ENCODE measurements around the gene CCND3.
"Not testable (repeated sequence)": the region's sequence is repeated elsewhere in the genome, so short reads cannot be mapped to it uniquely, and the experiment has no call there.

Gene CCND3

DNA sequence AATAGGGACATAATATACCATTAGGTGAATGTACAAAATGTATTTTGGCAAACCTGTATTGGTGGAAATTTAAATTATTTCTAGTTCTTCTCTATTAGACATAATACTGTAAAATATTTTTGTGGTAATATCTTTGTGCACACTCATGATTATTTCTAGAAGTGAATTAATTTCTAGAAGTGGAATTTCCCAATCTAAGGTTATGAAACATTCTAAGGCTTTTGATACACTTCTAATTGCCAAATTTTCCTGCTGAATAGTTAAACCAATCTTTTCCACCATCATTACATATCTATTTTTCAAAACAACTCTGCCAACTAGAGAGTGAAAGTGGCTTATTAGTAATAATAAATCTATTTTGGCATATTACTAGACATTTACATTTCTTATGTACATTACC is 1.8 kb upstream of the CCND3 start:
- no peak for DNase-seq

DNA sequence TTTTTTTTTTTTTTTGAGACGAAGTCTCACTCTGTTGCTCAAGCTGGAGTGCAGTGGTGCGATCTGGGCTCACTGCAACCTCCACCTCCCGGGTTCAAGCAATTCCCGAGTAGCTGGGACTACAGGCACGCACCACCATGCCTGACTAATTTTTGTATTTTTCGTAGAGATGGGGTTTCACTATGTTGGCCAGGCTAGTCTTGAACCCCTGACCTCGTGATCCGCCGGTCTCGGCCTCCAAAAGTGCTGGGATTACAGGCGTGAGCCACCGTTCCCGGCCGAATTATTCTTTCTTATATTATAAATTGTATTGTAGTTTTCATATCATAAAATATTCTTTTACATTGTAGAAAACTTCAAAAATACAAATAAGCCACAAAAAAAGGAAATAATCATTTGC is 1.3 kb upstream of the CCND3 start:
- DNase-seq: not testable (repeated sequence)

DNA sequence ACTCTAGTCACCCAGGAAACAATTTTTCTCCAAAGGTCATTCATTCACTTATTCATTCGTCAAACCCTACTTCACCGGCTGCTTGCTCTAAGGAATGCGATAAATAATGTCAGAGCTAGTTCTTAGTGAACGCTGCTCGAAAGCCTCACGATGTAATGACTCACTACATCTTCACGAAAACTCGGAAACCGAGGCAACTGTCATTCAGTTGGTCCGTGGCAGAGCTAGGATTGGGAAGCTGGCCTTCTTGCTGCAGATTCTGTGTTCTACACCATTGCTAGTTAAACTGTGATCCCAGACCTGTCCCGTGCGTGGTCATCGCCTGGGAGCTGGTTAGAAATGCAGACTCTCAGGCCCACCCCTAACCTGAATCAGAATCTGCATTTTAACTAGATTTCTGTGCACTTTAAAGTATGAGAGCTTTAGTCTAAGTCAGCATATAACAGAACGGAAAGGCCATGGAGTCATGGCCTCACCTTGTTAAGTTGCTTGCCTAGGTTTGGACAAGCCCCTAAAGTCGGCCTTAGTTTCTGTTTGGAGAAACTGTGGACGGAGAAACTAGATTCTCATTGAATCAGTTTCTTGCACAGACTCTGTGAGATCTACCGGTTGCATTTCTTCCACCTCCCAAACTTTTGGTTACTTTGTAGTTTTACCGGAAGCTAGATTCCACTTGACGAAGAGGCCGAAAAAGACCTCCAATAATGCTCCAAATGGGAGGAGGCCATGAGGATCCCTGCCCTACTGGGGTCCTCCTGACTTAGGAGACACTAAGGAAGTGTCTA is 651 bp upstream of the CCND3 start:
- DNase-seq: no peak

DNA sequence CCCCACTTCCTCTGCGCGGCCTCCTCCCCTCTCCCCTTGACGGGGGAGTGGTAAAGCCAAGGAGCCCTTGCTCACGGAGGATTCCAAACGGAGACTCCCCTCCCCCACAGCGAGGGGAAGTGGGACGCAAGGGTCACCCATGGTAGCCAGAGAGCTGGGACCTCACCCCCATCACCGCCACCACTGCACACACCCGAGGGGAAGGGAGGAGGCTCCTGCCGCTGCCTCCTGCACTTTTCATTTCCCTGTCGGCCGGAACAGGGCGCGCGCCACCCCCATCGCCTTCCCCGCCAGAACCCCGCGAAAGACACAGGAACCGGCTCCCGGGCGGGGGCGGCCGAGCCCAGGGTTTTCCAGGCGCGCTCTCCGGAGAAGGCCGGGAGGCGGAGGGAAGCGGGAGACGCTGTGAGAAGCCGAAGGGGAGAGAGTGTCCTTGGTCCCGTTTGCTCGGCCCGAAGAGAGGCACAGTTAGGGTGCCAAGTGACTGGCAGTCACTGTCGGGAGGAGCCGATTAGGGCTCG is 789 bp downstream of the CCND3 start:
- no peak for DNase-seq

DNA sequence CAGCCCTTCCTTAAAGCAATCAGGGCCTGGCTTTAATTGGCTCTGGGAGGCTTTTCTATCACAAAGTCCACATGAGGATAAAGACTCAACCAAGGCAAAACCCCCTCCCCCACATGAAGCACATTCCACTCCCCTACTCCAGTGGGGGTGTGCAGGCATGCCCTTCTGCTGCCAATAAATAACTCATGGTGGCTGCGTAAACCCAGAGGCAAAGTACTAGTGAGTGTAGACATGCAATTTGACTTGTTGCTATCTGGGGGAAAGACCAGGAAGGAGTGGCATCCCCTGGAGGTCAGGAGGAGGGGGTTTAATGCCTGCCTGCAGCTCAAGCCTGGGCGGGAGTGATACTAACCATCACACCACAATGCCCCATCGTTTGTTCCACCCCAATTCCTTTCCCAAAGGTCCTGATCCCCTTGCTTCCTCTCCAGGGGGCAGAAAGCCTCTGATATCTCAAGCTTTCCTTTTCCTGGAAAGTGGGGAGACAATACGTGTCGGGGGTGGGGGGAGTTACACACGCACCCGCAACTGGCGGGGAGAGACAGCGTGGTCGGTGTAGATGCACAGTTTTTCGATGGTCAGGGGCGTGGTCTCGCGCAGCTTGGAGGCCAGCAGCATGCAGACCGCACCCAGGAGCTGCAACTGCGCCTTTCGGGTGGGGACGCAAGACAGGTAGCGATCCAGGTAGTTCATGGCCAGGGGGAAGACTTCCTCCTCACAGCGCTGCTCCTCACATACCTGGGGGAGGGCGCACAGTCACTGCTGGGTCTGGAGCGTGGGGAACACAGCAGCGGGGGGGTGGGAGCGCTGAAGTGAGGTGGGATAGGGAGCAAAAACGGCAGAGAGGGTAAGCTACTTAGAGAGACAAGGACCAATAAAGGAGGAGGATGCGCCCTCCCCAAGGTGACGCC is 1.5 kb downstream of the CCND3 start:
- DNase-seq: no peak

DNA sequence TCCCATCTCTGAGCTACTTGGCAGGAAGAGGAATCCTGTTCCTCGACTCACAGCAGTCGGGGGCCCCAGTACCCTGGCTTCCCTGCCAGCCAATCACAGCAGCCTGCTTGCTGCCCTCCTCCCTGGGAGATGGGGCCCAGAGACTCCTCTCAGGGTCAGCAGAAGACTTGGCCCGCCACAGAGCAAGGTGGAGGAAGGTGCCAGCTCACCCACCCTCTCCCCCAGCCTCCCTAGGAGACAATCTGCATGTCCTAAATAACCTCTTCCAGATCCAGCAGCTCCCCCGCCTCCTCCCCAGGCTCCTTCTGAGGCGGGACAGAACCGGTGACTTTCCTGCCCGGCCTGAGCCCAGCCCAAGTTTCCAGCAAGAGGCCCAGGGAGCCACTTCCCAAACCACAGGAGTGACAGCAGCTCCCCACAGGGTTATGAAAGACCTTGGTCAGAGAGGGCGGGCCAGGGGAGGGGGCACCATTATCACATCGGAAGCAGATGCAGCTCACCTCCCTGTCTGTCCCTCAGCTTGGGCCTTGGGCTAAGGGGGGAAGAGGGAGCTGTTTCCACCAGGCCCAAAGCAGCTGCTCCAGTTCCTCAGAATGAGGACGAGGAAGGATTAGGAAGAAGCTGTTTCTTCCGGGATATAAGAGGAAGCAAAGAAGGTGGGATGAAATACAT is 2.3 kb downstream of the CCND3 start:
- no peak for DNase-seq

DNA sequence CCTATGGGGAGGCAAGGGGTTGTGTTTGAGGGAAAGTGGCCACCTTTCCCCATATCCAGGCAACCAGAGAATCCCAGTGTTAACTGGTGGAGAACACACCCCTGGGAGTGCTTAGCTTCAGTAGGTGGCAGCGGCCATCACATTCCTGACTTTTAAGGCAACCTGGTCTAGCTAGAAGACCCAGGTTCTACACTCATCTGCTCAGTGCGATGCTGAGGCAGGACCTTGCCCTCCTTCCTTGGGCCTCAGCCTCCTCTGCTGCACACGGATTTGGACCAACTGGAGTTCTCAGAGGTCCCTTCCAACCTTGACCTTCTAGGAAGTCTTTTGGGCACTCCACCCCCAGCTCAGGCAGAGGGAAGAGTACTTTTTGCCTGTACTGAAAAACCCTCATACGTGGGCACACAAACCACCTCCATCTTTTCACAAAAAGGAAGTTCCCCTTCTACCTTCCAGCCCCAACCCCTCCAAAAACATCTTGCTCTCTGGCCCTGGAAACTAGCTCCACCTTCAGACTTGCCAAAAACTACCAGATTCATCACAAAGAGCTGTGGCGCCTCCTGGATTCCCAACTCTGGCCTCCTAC is 2.9 kb downstream of the CCND3 start:
- no peak for DNase-seq

DNA sequence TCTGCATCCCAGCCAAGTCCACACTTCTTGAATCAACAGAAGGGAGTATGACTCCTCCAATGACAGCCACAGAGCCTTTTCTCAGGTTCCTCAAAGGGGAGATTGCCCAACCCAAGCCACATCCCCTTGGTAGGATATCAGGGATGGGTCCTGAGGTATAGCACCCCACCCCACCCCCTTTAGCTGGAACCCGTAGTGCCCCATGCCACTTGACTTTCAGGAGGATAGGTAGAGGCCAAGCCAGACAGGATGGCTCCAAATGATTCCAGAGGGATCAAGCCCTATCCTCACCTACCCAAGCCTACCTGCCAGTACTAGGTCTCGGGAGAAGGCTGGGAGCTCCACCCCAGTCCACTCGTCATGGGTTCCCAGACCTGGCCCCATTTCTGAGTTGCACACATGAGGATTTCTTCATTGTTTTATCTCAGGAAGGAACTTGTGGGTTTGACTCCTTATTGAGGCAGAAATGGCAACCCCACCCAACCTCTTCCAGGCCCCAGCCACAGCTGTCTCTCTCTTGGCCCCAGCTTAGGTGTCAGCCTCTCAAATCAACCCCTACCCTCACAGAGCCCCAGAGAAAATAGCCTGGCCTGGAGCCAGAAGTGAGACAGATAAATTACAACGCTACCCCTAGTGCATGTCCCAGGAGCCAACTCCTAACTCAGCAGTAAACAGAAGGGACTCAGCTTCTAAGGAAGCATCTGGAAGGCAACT is 3.6 kb downstream of the CCND3 start:
- no peak for DNase-seq

DNA sequence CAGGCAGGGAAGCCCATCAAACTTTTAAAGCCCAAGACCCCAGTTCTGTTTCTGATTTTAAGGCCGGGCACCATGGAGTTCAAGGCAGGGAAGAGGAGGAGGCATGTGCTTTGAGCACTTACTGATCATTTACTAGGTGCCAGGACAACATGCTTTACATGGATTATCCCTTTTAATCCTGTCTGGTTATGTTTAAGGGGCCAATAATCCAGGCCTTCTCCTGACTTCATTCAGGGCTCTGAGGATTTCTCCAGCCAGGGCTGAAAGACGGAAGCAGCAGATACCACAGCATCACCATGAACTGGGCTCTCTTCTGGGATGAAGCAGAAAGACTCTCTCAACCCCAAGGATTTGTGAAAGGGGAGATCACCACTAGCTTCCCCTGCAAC is 4.1 kb downstream of the CCND3 start:
- no peak for DNase-seq

DNA sequence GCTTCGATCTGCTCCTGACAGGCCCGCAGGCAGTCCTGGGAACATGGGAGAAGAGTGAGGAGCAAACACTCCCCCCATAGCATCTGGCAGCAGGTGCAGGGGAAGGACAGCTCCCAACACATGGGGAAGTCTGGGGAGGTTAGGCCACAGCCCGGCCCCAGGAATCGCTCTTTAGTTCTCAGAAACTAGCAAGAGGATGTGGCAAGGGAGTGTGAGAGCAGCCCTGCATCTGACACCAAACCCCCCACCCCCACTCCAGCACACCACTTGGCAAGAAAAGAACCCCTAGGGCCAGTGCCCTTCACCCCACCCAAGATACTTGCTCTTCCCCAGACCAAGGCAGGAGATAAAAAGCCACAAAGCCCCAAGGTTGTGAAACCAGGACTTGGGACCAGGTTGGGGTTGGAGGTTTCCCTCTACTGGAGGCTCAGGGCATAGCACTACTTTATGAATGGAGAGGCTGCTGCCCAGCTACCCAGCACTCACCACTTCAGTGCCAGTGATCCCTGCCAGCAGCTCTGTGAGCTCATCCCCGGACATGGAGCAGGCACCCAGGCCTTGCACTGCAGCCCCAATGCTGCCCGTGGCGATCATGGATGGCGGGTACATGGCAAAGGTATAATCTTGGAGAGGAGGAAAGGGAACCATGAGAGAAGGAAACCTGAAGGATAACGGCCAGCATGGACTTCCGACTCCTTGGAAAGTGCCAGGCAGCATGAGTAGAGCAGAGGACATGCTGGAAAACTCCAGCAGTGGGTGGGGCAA is 5.4 kb downstream of the CCND3 start:
- DNase-seq: peak; percentile 40

DNA sequence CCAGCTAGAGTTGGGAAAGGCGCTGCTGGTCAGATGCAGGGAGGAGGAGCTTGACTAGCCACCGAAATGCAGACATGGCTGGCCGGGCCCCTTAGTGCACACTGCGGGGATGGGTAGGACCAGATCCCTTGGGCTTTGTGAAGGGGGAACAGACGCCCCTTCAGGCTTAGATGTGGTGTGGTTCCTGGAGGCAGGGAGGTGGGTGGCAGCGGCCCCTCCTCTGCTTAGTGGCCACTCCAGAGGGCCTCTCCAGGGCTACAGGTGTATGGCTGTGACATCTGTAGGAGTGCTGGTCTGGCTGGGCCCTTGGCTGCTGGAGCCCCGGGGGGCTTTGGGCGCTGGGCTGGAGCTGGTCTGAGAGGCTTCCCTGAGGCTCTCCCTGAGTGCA is 5.9 kb downstream of the CCND3 start:
- no peak for DNase-seq

DNA sequence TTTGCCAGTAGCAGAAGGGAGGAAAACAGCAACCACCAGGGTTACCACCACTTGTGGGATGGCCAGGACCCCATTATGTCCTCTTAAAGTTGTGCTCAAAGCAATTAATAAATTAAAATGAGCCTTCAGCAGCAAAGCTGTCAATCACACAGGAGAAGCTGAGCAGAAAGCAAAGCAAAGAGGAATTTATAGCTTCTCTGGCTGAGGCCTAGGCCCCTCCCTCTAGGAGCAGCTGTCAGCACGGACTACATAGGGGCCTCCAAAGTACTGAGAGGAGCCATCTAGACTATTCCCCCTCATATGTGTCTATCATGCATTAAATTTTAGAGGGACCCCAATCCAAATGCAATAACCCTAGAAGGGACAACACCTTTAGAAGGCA is 6.4 kb downstream of the CCND3 start:
- no peak for DNase-seq

DNA sequence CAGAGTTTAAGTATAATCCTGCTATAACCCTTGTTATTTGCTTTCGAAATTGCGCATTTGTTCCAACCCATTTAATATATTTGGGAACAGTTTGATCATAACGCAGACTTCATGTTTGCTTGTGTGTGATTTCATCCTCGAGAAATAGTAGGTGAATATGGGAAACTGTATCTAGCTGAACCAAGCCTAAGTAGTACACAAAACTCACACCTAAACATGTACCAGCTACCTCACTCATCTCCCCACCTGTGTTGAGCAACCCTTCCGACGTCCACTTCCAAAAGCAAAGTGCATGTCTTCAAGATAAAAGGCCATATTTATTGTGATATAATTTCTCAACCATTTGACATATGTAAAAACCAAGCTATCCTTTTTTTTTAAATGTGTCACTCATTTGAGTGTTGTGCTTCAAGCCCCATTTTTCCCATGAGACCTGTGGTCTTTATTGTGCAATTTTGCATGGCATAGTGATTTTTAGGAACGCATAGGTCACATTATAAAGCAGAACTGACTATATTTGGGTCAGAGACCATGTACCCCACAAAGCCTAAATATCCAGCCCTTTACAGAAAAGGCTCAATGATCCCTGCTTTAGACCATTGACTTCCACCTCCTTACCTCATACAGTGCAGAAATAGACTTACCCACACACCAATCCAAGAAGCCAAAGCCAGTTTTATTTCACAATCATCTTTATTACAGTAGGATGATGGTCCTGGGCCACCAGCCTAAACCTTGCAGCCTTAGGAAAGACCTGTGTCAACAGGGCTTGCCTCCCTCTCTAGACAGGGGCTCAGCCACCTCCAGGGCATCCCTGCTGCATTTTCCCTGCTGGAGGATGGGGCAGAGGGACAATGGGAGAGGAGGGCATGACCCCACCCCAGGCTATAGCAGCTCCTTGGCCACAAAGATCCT is 7.1 kb downstream of the CCND3 start:
- no peak for DNase-seq

DNA sequence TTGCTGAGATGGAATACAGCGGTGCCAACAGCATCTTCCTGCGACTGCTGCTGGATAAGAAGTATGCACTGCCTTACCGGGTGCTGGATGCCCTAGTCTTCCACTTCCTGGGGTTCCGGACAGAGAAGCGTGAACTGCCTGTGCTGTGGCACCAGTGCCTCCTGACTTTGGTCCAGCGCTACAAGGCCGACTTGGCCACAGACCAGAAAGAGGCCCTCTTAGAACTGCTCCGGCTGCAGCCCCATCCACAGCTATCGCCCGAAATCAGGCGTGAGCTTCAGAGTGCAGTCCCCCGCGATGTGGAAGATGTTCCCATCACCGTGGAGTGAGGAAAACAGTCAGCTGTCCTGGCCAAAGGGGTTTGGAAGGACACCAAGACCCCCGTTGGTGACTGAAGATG is 9.2 kb downstream of the CCND3 start:
- no peak for DNase-seq

DNA sequence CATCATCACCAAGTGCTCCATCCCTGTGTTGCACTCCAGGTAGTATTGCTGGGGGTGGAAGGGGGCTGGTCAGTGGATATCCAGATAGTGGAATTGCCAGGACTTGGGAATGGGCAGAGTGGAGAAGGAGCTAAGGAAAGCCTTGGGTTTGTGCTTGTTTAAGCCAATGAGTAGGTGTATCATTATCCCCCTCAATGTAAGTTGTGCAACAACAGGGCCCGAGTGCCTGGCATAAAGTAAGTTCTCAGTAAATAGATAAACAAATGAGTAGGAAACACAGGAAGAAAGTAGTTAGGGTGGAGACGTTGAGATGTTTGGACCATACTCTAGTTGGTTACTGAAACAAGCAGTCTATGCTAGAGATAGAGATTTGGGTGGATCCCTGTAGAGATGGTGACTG is 9.8 kb downstream of the CCND3 start:
- DNase-seq: no peak

DNA sequence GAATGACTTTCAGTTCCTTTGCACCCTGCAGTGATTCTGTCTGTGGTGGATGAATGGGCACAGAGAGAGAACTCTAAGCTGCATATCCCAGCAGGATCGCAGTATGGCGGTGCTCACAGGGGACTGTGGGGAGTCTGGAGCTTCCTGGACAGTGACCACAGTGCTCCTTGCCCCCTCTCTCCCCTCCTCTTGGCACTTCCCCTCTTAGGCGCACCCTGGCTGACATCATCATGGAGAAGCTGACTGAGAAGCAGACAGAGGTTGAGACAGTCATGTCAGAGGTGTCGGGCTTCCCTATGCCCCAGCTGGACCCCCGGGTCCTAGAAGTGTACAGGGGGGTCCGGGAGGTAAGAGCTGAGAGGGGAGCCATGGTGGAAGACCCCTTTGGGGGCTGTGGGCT is 11.7 kb downstream of the CCND3 start:
- no peak for DNase-seq

DNA sequence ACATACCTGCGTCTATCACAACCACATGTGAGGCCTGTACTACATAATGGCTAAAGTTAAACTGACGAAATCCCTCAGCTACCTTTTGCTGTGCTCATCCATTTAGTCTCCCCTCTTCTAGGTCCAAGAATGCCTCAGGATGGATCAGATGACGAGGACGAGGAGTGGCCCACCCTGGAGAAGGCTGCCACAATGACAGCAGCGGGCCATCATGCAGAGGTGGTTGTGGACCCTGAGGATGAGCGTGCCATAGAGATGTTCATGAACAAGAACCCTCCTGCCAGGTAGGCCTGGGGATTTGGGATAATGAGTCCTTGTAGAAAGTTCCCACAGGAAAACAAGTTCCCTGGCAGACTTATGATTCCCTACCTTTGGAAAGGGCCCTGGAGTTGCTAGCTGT is 14.4 kb downstream of the CCND3 start:
- DNase-seq: no peak

DNA sequence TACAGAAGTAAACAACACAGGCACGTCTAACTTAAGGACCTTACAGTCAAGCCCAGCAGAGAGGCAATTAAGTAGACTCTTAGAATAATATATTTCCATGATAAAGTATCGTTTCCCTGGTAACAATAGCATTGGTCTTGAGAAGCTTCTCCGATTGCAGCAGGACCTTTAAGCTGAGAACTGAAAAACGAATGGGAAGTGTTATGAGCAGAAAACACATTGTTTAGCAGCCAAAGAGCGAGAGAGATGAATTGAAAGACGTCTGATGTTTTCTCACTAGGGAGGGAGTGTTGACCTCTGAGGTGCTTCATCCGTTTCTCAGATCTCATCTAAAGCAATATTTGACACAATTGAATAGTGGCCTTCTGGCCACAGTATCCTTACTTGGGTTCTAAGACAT is 19.5 kb downstream of the CCND3 start:
- DNase-seq: no peak

DNA sequence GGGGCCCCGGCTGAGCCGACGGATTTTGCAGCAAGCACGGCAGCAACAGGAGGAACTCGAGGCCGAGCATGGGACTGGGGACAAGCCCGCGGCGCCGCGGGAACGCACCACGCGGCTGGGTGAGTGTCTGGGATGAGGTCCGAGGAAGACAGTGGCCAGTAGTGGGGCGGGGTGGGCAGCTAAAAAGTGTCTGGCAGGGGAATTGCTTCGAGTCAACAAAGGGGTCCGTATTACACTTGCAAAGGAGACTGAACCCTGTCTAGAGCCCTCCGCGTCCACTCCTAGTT is 20.0 kb downstream of the CCND3 start:
- DNase-seq: no peak

DNA sequence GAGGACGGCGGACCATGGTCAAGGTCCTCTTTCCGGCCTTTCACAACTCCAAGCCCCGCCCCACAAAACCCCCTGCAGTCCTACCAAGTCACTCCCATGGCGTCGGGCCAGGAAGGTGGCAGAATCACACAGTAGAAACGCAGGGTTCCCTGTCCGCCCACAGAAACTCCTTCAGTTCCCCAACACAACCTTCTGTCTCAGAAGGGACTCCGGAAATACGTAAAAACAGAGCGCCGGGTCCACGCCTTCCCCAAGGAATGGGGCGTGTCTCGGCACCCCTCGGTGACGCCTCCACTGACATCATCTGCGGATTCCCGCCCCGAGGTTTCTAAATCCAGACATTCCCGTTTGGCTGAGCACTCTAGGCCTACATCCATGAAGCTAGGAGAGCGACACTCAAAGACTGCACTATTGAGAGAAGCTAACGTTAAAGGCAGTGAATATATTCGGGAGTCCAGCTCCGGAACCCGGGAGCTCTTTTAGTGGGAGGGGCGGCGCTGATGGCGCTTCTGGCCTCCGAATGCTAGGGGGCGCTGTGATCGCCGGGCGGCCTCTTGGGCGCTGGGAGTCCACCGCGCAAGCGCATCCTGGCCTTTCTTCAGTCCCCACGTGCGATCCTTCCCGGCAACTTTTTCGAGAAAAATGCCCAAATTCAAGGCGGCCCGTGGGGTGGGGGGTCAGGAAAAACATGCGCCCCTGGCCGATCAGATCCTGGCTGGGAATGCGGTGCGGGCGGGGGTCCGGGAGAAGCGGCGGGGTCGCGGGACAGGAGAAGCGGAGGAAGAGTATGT is 20.5 kb downstream of the CCND3 start, which contains the start of the genes BYSL and MED20:
Gene BYSL (plus strand): TSS at position 579 of the 791 bp plus-strand sequence. CDS start 64 bp downstream, at position 643.
Gene MED20 (minus strand): TSS at position 219 of the 791 bp plus-strand sequence. CDS start 121 bp downstream, at position 98.
- DNase-seq: peak; percentile 86
